WTC11 (cell line): ENCODE results near the gene TMEM252.

Experiments
- AFF4 ChIP-seq: sonication (generic); formaldehyde crosslinking; IDR thresholded peaks from 2 replicates; pipeline ENCODE4 v1.8.1; 2023; ENCODE audit warnings: mild to moderate bottlenecking, missing genetic modification reagents, borderline replicate concordance
- ATF3 ChIP-seq: sonication (generic); formaldehyde crosslinking; conservative IDR thresholded peaks from 2 replicates; pipeline ENCODE4 v1.8.1; 2022; ENCODE audit warnings: mild to moderate bottlenecking, missing genetic modification reagents
- E2F4 ChIP-seq: sonication (generic); formaldehyde crosslinking; IDR thresholded peaks from 2 replicates; pipeline ENCODE4 v1.8.1; 2022; ENCODE audit warnings: low read depth, mild to moderate bottlenecking, moderate library complexity, missing genetic modification reagents, borderline replicate concordance
- FOXK1 ChIP-seq: sonication (generic); formaldehyde crosslinking; IDR thresholded peaks from 2 replicates; pipeline ENCODE4 v1.8.0; 2022; ENCODE audit warnings: mild to moderate bottlenecking, moderate library complexity, missing genetic modification reagents
- KAT7 ChIP-seq: sonication (generic); formaldehyde crosslinking; IDR thresholded peaks from 2 replicates; pipeline ENCODE4 v1.8.1; 2023; ENCODE audit warnings: missing genetic modification reagents, mild to moderate bottlenecking, borderline replicate concordance
- RELA ChIP-seq: sonication (generic); formaldehyde crosslinking; IDR thresholded peaks from 2 replicates; pipeline ENCODE4 v1.8.1; 2022; ENCODE audit warnings: missing genetic modification reagents, mild to moderate bottlenecking, borderline replicate concordance
- SMAD3 ChIP-seq: sonication (generic); formaldehyde crosslinking; IDR thresholded peaks from 2 replicates; pipeline ENCODE4 v1.8.0; 2022; ENCODE audit warnings: missing genetic modification reagents, mild to moderate bottlenecking, borderline replicate concordance
- SP1 ChIP-seq: sonication (generic); formaldehyde crosslinking; conservative IDR thresholded peaks from 2 replicates; pipeline ENCODE4 v1.8.1; 2022; ENCODE audit warnings: missing genetic modification reagents
- ZBTB21 ChIP-seq: sonication (generic); formaldehyde crosslinking; IDR thresholded peaks from 2 replicates; pipeline ENCODE4 v1.8.1; 2023; ENCODE audit warnings: mild to moderate bottlenecking, missing genetic modification reagents, borderline replicate concordance
- ZNF232 ChIP-seq: sonication (generic); formaldehyde crosslinking; IDR thresholded peaks from 2 replicates; pipeline ENCODE4 v1.8.0; 2022; ENCODE audit warnings: mild to moderate bottlenecking, missing genetic modification reagents
- TF ChIP-seq, protein P1 (sequence below): fragments of 200-600 bp; IDR thresholded peaks from 2 replicates; pipeline ENCODE4 v1.8.0; 2022; ENCODE audit warnings: antibody characterized with exemption
- TF ChIP-seq, protein P2 (sequence below): sonication (generic); formaldehyde crosslinking; IDR thresholded peaks from 2 replicates; pipeline ENCODE4 v1.8.0; 2022; ENCODE audit warnings: mild to moderate bottlenecking, missing genetic modification reagents

DNA sequence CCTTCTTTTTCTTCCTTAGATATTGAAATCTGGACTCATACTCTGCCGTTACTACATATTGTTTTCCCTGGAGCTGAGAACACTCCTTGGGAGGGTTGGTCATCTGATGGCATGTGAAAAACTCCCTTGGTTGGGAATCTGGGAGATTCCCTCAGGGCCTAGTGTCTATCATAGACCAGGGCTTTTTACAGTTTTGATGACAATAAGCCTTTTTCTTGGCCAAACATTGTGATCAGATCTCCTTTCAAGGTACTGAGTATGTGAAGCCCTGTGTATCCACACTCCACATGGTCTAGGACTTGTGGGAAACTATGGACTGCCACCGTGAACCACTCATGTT lies 32.9 kb downstream of the TMEM252 start:
- TF ChIP-seq ZBTB21 (CRISPR knock-in tag) = no peak
- TF ChIP-seq FOXK1 = no peak
- TF ChIP-seq SP1 (CRISPR knock-in tag) = no peak
- TF ChIP-seq, protein P1, sequence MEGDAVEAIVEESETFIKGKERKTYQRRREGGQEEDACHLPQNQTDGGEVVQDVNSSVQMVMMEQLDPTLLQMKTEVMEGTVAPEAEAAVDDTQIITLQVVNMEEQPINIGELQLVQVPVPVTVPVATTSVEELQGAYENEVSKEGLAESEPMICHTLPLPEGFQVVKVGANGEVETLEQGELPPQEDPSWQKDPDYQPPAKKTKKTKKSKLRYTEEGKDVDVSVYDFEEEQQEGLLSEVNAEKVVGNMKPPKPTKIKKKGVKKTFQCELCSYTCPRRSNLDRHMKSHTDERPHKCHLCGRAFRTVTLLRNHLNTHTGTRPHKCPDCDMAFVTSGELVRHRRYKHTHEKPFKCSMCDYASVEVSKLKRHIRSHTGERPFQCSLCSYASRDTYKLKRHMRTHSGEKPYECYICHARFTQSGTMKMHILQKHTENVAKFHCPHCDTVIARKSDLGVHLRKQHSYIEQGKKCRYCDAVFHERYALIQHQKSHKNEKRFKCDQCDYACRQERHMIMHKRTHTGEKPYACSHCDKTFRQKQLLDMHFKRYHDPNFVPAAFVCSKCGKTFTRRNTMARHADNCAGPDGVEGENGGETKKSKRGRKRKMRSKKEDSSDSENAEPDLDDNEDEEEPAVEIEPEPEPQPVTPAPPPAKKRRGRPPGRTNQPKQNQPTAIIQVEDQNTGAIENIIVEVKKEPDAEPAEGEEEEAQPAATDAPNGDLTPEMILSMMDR = no peak
- no peak for TF ChIP-seq E2F4 (CRISPR knock-in tag)
- TF ChIP-seq AFF4 (CRISPR knock-in tag) = no peak
- no peak for TF ChIP-seq ZNF232 (CRISPR knock-in tag)
- TF ChIP-seq ATF3 (CRISPR knock-in tag) = no peak
- no peak for TF ChIP-seq RELA (CRISPR knock-in tag)
- no peak for TF ChIP-seq KAT7 (CRISPR knock-in tag)
- TF ChIP-seq, protein P2, sequence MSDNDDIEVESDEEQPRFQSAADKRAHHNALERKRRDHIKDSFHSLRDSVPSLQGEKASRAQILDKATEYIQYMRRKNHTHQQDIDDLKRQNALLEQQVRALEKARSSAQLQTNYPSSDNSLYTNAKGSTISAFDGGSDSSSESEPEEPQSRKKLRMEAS (CRISPR knock-in tag) = no peak
- no peak for TF ChIP-seq SMAD3 (CRISPR knock-in tag)
